Endothelial cell (in vitro differentiated cells): ENCODE data around the gene PDPK1. TPM values are rescaled to one million over a fixed set of nuclear protein-coding genes. Genes with fewer than 3 reads are reported as not detected.

Experiments used
- DNase-seq: peaks from one replicate; pipeline ENCODE4 v3.0.0; 2021; ENCODE audit warnings: low spot score
- H3K27ac Mint-ChIP-seq: one replicate; pipeline ENCODE4 v1.8.0; 2021; ENCODE audit warnings: mixed read lengths, inconsistent platforms; ENCODE audit not compliant: unreplicated experiment
- H3K27me3 Mint-ChIP-seq: one replicate; pipeline ENCODE4 v1.8.0; 2021; ENCODE audit warnings: mild to moderate bottlenecking, moderate library complexity, mixed read lengths, inconsistent platforms; ENCODE audit not compliant: unreplicated experiment
- H3K36me3 Mint-ChIP-seq: one replicate; pipeline ENCODE4 v1.8.0; 2021; ENCODE audit warnings: mild to moderate bottlenecking, low read depth, mixed read lengths, inconsistent platforms; ENCODE audit not compliant: unreplicated experiment
- H3K4me1 Mint-ChIP-seq: one replicate; pipeline ENCODE4 v1.8.0; 2021; ENCODE audit warnings: mild to moderate bottlenecking, mixed read lengths, inconsistent platforms; ENCODE audit not compliant: unreplicated experiment
- H3K4me3 Mint-ChIP-seq: one replicate; pipeline ENCODE4 v1.8.0; 2021; ENCODE audit warnings: mild to moderate bottlenecking, mixed read lengths, inconsistent platforms; ENCODE audit not compliant: unreplicated experiment
- H3K9me3 Mint-ChIP-seq: one replicate; pipeline ENCODE4 v1.8.0; 2021; ENCODE audit warnings: mixed read lengths, inconsistent platforms; ENCODE audit not compliant: unreplicated experiment
- CTCF ChIP-seq: fragments of 200-600 bp; sonication (generic); IDR thresholded peaks from one replicate; pipeline ENCODE4 v1.5.0; 2021; ENCODE audit warnings: antibody characterized with exemption; ENCODE audit not compliant: unreplicated experiment
- total RNA-seq: library from RNA; stranded (reverse); fragmentation: NEBNext Ultra II Directional; extraction: Animal tissue kit (Norgen Biotek cat#: 25700); gene quantifications from one replicate; pipeline ENCODE4 v1.2.1, GENCODE V29; 2021; ENCODE audit not compliant: unreplicated experiment

The PDPK1 gene
- total RNA-seq, 1 donor from 2014 or later: 33.6 TPM

- Mint-ChIP-seq H3K36me3 (peaks cover 15% of the 10 kb centered on the region), H3K4me3 (peak overlapping the region; percentile 71), H3K4me1 (peaks cover 10% of the 10 kb centered on the region), H3K27me3 (peaks cover 8% of the 10 kb centered on the region), H3K27ac (no peak overlapping the region), H3K9me3 (no peaks in the 10 kb centered on the region)
- TF ChIP-seq CTCF: no peak
- no peak for DNase-seq
These were observed 13.4 kb upstream of the PDPK1 start for GRCh38 chr16:2524339-2524938.

- no peak overlapping the region for H3K27ac Mint-ChIP-seq
These were observed 11.7 kb upstream of the PDPK1 start for GRCh38 chr16:2526135-2526534.

GRCh38 chr16:2527071-2527783 lies 10.6 kb upstream of the PDPK1 start:
- DNase-seq: no peak

More at GRCh38 chr16:2526135-2526534, 11.7 kb upstream of the PDPK1 start:
- Mint-ChIP-seq H3K27me3 (peaks cover 6% of the 10 kb centered on the region), H3K4me1 (peaks cover 3% of the 10 kb centered on the region), H3K9me3 (no peaks in the 10 kb centered on the region), H3K36me3 (peaks cover 9% of the 10 kb centered on the region), H3K4me3 (no peak overlapping the region)
- no peak for TF ChIP-seq CTCF
- DNase-seq: no peak

GRCh38 chr16:2527784-2528100 lies 10.1 kb upstream of the PDPK1 start:
- DNase-seq: no peak
- Mint-ChIP-seq H3K27ac (no peak overlapping the region), H3K4me3 (no peak overlapping the region), H3K4me1 (peaks cover under 1% of the 10 kb centered on the region), H3K36me3 (peaks cover 9% of the 10 kb centered on the region), H3K27me3 (peaks cover 4% of the 10 kb centered on the region), H3K9me3 (no peaks in the 10 kb centered on the region)
- no peak for TF ChIP-seq CTCF

More at GRCh38 chr16:2527071-2527783, 10.6 kb upstream of the PDPK1 start:
- no peak for TF ChIP-seq CTCF
- no peak overlapping the region for H3K27ac Mint-ChIP-seq
- no peak overlapping the region for H3K4me3 Mint-ChIP-seq
- H3K4me1 Mint-ChIP-seq: no peaks in the 10 kb centered on the region
- peaks cover 3% of the 10 kb centered on the region for H3K27me3 Mint-ChIP-seq
- no peaks in the 10 kb centered on the region for H3K9me3 Mint-ChIP-seq
- H3K36me3 Mint-ChIP-seq: peaks cover 9% of the 10 kb centered on the region
